H9 (cell line): ENCODE data around the gene GIGYF1. TPM values are rescaled to one million over a fixed set of nuclear protein-coding genes. Genes with fewer than 3 reads are reported as not detected.
A peak's percentile ranks its signal among the peaks of the same experiment; 100 is the strongest.

Experiments used
- DNase-seq: peaks from one replicate; pipeline ENCODE4 v3.0.0-alpha.2; 2017
- H2AFZ ChIP-seq: one replicate; pipeline ENCODE4 v1.6.1; 2013; ENCODE audit warnings: mild to moderate bottlenecking, low read length, control low read depth, moderate library complexity
- H2AK5ac ChIP-seq: 2 replicates; pipeline ENCODE4 v1.6.1; 2013; ENCODE audit warnings: low read length, control low read depth, mixed read lengths; ENCODE audit not compliant: insufficient read length
- H2BK120ac ChIP-seq: one replicate; pipeline ENCODE4 v1.6.1; 2013; ENCODE audit warnings: low read depth, mild to moderate bottlenecking, low read length, control low read depth, inconsistent platforms; ENCODE audit not compliant: poor library complexity, severe bottlenecking
- H2BK12ac ChIP-seq: 2 replicates; pipeline ENCODE4 v1.6.1; 2013; ENCODE audit warnings: low read length, control low read depth, mixed read lengths, low read depth; ENCODE audit not compliant: insufficient read length
- H2BK15ac ChIP-seq: 2 replicates; pipeline ENCODE4 v1.6.1; 2013; ENCODE audit warnings: low read depth, low read length, control low read depth
- H2BK20ac ChIP-seq: one replicate; pipeline ENCODE4 v1.6.1; 2013; ENCODE audit warnings: low read depth, mild to moderate bottlenecking, low read length, control low read depth, inconsistent platforms; ENCODE audit not compliant: poor library complexity, severe bottlenecking
- H2BK5ac ChIP-seq: 2 replicates; pipeline ENCODE4 v1.6.1; 2013; ENCODE audit warnings: low read length, control low read depth, mixed read lengths; ENCODE audit not compliant: insufficient read length
- H3K14ac ChIP-seq: 2 replicates; pipeline ENCODE4 v1.6.1; 2013; ENCODE audit warnings: low read length, control low read depth; ENCODE audit not compliant: insufficient read depth
- H3K18ac ChIP-seq: 2 replicates; pipeline ENCODE4 v1.6.1; 2013; ENCODE audit warnings: low read depth, mild to moderate bottlenecking, mixed read lengths, low read length, control low read depth; ENCODE audit not compliant: insufficient read length
- H3K23ac ChIP-seq: 2 replicates; pipeline ENCODE4 v1.6.1; 2013; ENCODE audit warnings: low read length, control low read depth, mixed read lengths, low read depth; ENCODE audit not compliant: insufficient read length
- H3K23me2 ChIP-seq: 2 replicates; pipeline ENCODE4 v1.6.1; 2013; ENCODE audit warnings: low read depth, mild to moderate bottlenecking, mixed read lengths, low read length, control low read depth; ENCODE audit not compliant: insufficient read length, poor library complexity, severe bottlenecking
- H3K27ac ChIP-seq: 2 replicates; pipeline ENCODE4 v1.5.1; 2013; ENCODE audit warnings: low read length, control low read depth, mixed read lengths, low read depth; ENCODE audit not compliant: insufficient read length
- H3K27me3 ChIP-seq: 2 replicates; pipeline ENCODE4 v1.6.1; 2013; ENCODE audit warnings: low read length, control low read depth, inconsistent platforms; ENCODE audit not compliant: insufficient read depth
- H3K4ac ChIP-seq: 2 replicates; pipeline ENCODE4 v1.6.1; 2013; ENCODE audit warnings: low read depth, mild to moderate bottlenecking, control low read depth, inconsistent platforms, low read length, moderate library complexity
- H3K4me1 ChIP-seq: 2 replicates; pipeline ENCODE4 v1.6.1; 2013; ENCODE audit warnings: low read length, control low read depth, inconsistent platforms; ENCODE audit not compliant: insufficient read depth
- H3K4me2 ChIP-seq: 2 replicates; pipeline ENCODE4 v1.6.1; 2013; ENCODE audit warnings: low read length, control low read depth, mixed read lengths; ENCODE audit not compliant: insufficient read length, insufficient read depth
- H3K56ac ChIP-seq: 2 replicates; pipeline ENCODE4 v1.6.1; 2013; ENCODE audit warnings: low read depth, mild to moderate bottlenecking, mixed read lengths, low read length, control low read depth; ENCODE audit not compliant: insufficient read length
- H3K79me1 ChIP-seq: 2 replicates; pipeline ENCODE4 v1.6.1; 2013; ENCODE audit warnings: low read depth, mild to moderate bottlenecking, moderate library complexity, low read length, control low read depth, inconsistent platforms; ENCODE audit not compliant: insufficient read depth, poor library complexity, severe bottlenecking
- H3K79me2 ChIP-seq: 2 replicates; pipeline ENCODE4 v1.6.1; 2013; ENCODE audit warnings: low read length, control low read depth, inconsistent platforms; ENCODE audit not compliant: insufficient read depth
- H3K9ac ChIP-seq: 2 replicates; pipeline ENCODE4 v1.6.1; 2013; ENCODE audit warnings: low read length, control low read depth, mixed read lengths; ENCODE audit not compliant: insufficient read length; ENCODE audit errors: extremely low read depth
- H3K9me3 ChIP-seq: one replicate; pipeline ENCODE4 v1.6.1; 2013; ENCODE audit warnings: low read depth, low read length, inconsistent platforms; ENCODE audit not compliant: control insufficient read depth
- H3T11ph ChIP-seq: one replicate; pipeline ENCODE4 v1.6.1; 2013; ENCODE audit warnings: mild to moderate bottlenecking, low read length, control low read depth, inconsistent platforms
- H4K20me1 ChIP-seq: one replicate; pipeline ENCODE4 v1.6.1; 2013; ENCODE audit not compliant: control insufficient read depth, insufficient read length, insufficient read depth
- H4K5ac ChIP-seq: 2 replicates; pipeline ENCODE4 v1.6.1; 2013; ENCODE audit warnings: low read depth, mild to moderate bottlenecking, mixed read lengths, low read length, control low read depth; ENCODE audit not compliant: insufficient read length
- H4K8ac ChIP-seq: replicated peaks from 2 replicates; pipeline ENCODE4 v1.6.1; 2013; ENCODE audit warnings: low read length, control low read depth, mixed read lengths, low read depth; ENCODE audit not compliant: insufficient read length
- H4K91ac ChIP-seq: 2 replicates; pipeline ENCODE4 v1.6.1; 2013; ENCODE audit warnings: low read depth, mild to moderate bottlenecking, moderate library complexity, mixed read lengths, low read length, control low read depth; ENCODE audit not compliant: insufficient read length
- H3K27ac Mint-ChIP-seq, 3 experiments: 2 replicates in 2 of 3; 3 replicates in 1 of 3; pipeline ENCODE4 v1.8.0; 2020 to 2021; ENCODE audit warnings: mixed read lengths in 3 of 3, mild to moderate bottlenecking in 1 of 3, moderate library complexity in 1 of 3
- H3K27me3 Mint-ChIP-seq: 2 replicates; pipeline ENCODE4 v1.8.0; 2021; ENCODE audit warnings: low read depth, mild to moderate bottlenecking, moderate library complexity, mixed read lengths
- H3K36me3 Mint-ChIP-seq, 3 experiments: 2 replicates in 2 of 3; 3 replicates in 1 of 3; pipeline ENCODE4 v1.8.0; 2020 to 2021; ENCODE audit warnings: low read depth in 3 of 3, mixed read lengths in 3 of 3; ENCODE audit not compliant: insufficient read depth in 1 of 3
- H3K4me1 Mint-ChIP-seq, 2 experiments: 2 replicates each; pipeline ENCODE4 v1.8.0; 2020; ENCODE audit warnings: mixed read lengths in 2 of 2
- H3K4me3 Mint-ChIP-seq, 2 experiments: 2 replicates in 1 of 2; 3 replicates in 1 of 2; pipeline ENCODE4 v1.8.0; 2020 to 2021; ENCODE audit warnings: mild to moderate bottlenecking in 2 of 2, mixed read lengths in 2 of 2, moderate library complexity in 1 of 2
- H3K9me3 Mint-ChIP-seq, 2 experiments: 2 replicates in 1 of 2; 3 replicates in 1 of 2; pipeline ENCODE4 v1.8.0; 2020; ENCODE audit warnings: mild to moderate bottlenecking in 2 of 2, mixed read lengths in 2 of 2, moderate library complexity in 1 of 2
- CTCF ChIP-seq: fragments of 200-600 bp; sonication (generic); conservative IDR thresholded peaks from 3 replicates; pipeline ENCODE4 v1.8.0; 2021; ENCODE audit warnings: antibody characterized with exemption, mild to moderate bottlenecking
- WGBS: extraction: QIAGEN DNeasy Blood & Tissue Kit; methylation state at CpG from one replicate; pipeline ENCODE4 v1.1.7; 2013; ENCODE audit warnings: missing lambda C conversion rate, low lambda C conversion rate, mixed read lengths; ENCODE audit not compliant: insufficient read length; ENCODE audit errors: extremely low coverage; 5-methylcytosine and 5-hydroxymethylcytosine counted together
- total RNA-seq: library from RNA; stranded (reverse); gene quantifications from 2 replicates; pipeline ENCODE4 v1.2.1, GENCODE V29; 2021

Gene GIGYF1
- total RNA-seq, 1 experiment from 2014 or later: 104 TPM

- H4K8ac ChIP-seq: no peak within 1 kb of the TSS
- H3K56ac ChIP-seq: no peak within 1 kb of the TSS
- no peak for TF ChIP-seq CTCF
- H2BK5ac ChIP-seq: no peak within 1 kb of the TSS
- H2AK5ac ChIP-seq: no peak within 1 kb of the TSS
- H2AFZ ChIP-seq: no peak within 1 kb of the TSS
- H2BK20ac ChIP-seq: no peak within 1 kb of the TSS
- H3T11ph ChIP-seq: no peak within 1 kb of the TSS
- no peak within 1 kb of the TSS for H2BK12ac ChIP-seq
- H4K5ac ChIP-seq: no peak within 1 kb of the TSS
- no peak for DNase-seq
- H3K23me2 ChIP-seq: peaks cover 5% of the 10 kb centered on the region
- no peak within 1 kb of the TSS for H4K91ac ChIP-seq
- peaks cover 9% of the 10 kb centered on the region; the same call in 1 of the 2 replicates for H3K27me3 ChIP-seq
- H3K27me3 Mint-ChIP-seq: peaks cover 85% of the 10 kb centered on the region
- peaks cover 9 to 16% of the 10 kb centered on the region in 2 experiments for H3K9me3 Mint-ChIP-seq
- no CpG with 5 or more reads among the region's 21 CpGs for whole genome bisulfite sequencing
- no peak within 1 kb of the TSS for H2BK15ac ChIP-seq
- H3K27ac ChIP-seq: no peak within 1 kb of the TSS
- H4K20me1 ChIP-seq: no peaks in the 10 kb centered on the region
- no peak within 1 kb of the TSS for H3K9ac ChIP-seq
- no peak within 1 kb of the TSS for H3K14ac ChIP-seq
- no peak within 1 kb of the TSS for H3K27ac Mint-ChIP-seq
- H3K4me3 Mint-ChIP-seq: peak within 1 kb of the TSS; percentile 57 to 82
- no peak within 1 kb of the TSS for H3K18ac ChIP-seq
- H3K4ac ChIP-seq: no peak within 1 kb of the TSS
- no peaks in the 10 kb centered on the region; a peak in 2 of 7 replicates for H3K36me3 Mint-ChIP-seq
- peak within 1 kb of the TSS; percentile 85 for H3K4me2 ChIP-seq
- H2BK120ac ChIP-seq: no peak within 1 kb of the TSS
- no peaks in the 10 kb centered on the region for H3K79me2 ChIP-seq
- no peak within 1 kb of the TSS for H3K23ac ChIP-seq
- no peaks in the 10 kb centered on the region for H3K79me1 ChIP-seq
- no peaks in the 10 kb centered on the region for H3K9me3 ChIP-seq
- peaks cover 12 to 13% of the 10 kb centered on the region in 2 experiments for H3K4me1 Mint-ChIP-seq
- no peaks in the 10 kb centered on the region for H3K4me1 ChIP-seq
Observed at GRCh38 chr7:100720279-100720670, 26.2 kb upstream of the GIGYF1 start, which contains the start of gene EPO. Gene EPO (plus strand): TSS chr7:100720468. CDS start chr7:100720981, 513 bp downstream.
